GM12892 (cell line): ENCODE data around the gene CRYBG3.

Experiments
- POLR2A ChIP-seq: IDR thresholded peaks from 2 replicates; pipeline ENCODE4 v1.6.1; 2011; ENCODE audit warnings: low read depth, low read length, control low read depth
- POLR2AphosphoS5 ChIP-seq: IDR thresholded peaks from 2 replicates; pipeline ENCODE4 v1.6.1; 2011; ENCODE audit warnings: low read depth, low read length, control low read depth
- TAF1 ChIP-seq: IDR thresholded peaks from 2 replicates; pipeline ENCODE4 v1.6.1; 2011; ENCODE audit warnings: low read depth, mild to moderate bottlenecking, control low read depth, low read length, borderline replicate concordance

- TF ChIP-seq POLR2A (no peak), TAF1 (no peak), POLR2AphosphoS5 (no peak)
These were observed 64.4 kb downstream of the CRYBG3 start for GRCh38 chr3:97885931-97886824.
